Hepatocyte (in vitro differentiated cells): ENCODE data around the gene SLC8A1.

Experiments
- EZH2 ChIP-seq: fragments of 200-600 bp; sonication (generic); IDR thresholded peaks from 2 replicates; pipeline ENCODE4 v1.6.1; 2016; ENCODE audit warnings: antibody characterized with exemption, mild to moderate bottlenecking, borderline replicate concordance
- TF ChIP-seq, protein P1 (sequence below): fragments of 200-600 bp; sonication (generic); IDR thresholded peaks from 2 replicates; pipeline ENCODE4 v1.5.1; 2016; ENCODE audit warnings: antibody characterized with exemption, mild to moderate bottlenecking; ENCODE audit not compliant: poor library complexity

DNA sequence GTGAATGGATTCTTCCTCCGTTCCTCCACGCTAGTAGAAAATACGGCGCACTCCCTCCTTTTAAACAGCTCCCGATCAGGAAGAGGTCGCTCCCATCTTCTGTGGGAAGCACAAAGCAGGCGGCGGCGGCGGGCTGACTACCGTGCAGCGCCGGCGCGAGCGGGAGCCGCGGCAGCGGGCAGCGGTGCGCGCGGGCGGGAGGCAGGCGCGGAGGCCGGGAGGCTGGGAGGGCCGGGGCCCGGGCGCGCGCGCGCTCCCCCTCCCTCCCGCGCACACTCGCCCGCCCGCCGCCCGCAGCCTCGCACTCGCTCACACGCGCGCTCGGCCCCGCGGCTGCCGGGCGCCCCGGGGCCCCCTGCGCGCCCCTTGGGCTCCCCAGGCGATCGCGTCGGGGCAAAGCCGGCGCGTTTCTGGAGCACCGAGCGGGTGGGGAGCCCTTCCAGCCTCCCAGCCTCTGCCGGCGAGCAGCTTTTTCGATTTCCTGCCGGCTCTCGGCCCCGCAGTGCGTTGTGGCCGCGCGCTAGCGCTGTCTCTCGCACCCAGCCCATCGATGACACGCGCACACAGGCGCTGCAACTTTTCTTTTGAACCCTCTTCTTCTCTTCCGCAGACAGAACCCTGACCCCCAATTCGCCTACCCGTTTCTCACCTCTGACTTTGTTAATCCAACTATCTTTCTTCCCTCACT lies at the start of gene SLC8A1:
- TF ChIP-seq, protein P1, sequence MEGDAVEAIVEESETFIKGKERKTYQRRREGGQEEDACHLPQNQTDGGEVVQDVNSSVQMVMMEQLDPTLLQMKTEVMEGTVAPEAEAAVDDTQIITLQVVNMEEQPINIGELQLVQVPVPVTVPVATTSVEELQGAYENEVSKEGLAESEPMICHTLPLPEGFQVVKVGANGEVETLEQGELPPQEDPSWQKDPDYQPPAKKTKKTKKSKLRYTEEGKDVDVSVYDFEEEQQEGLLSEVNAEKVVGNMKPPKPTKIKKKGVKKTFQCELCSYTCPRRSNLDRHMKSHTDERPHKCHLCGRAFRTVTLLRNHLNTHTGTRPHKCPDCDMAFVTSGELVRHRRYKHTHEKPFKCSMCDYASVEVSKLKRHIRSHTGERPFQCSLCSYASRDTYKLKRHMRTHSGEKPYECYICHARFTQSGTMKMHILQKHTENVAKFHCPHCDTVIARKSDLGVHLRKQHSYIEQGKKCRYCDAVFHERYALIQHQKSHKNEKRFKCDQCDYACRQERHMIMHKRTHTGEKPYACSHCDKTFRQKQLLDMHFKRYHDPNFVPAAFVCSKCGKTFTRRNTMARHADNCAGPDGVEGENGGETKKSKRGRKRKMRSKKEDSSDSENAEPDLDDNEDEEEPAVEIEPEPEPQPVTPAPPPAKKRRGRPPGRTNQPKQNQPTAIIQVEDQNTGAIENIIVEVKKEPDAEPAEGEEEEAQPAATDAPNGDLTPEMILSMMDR = no peak
- TF ChIP-seq EZH2 = no peak
